Epithelial cell of umbilical artery (primary cell): ENCODE results near the gene ACIN1. TPM values are rescaled to one million over a fixed set of nuclear protein-coding genes. Genes with fewer than 3 reads are reported as not detected.

Experiments
- total RNA-seq: library from RNA; depleted of rRNA; stranded (reverse); fragments of >200 nt; gene quantifications from 2 replicates; pipeline ENCODE4 v1.2.3, GENCODE V29; 2014

The ACIN1 gene, protein sequence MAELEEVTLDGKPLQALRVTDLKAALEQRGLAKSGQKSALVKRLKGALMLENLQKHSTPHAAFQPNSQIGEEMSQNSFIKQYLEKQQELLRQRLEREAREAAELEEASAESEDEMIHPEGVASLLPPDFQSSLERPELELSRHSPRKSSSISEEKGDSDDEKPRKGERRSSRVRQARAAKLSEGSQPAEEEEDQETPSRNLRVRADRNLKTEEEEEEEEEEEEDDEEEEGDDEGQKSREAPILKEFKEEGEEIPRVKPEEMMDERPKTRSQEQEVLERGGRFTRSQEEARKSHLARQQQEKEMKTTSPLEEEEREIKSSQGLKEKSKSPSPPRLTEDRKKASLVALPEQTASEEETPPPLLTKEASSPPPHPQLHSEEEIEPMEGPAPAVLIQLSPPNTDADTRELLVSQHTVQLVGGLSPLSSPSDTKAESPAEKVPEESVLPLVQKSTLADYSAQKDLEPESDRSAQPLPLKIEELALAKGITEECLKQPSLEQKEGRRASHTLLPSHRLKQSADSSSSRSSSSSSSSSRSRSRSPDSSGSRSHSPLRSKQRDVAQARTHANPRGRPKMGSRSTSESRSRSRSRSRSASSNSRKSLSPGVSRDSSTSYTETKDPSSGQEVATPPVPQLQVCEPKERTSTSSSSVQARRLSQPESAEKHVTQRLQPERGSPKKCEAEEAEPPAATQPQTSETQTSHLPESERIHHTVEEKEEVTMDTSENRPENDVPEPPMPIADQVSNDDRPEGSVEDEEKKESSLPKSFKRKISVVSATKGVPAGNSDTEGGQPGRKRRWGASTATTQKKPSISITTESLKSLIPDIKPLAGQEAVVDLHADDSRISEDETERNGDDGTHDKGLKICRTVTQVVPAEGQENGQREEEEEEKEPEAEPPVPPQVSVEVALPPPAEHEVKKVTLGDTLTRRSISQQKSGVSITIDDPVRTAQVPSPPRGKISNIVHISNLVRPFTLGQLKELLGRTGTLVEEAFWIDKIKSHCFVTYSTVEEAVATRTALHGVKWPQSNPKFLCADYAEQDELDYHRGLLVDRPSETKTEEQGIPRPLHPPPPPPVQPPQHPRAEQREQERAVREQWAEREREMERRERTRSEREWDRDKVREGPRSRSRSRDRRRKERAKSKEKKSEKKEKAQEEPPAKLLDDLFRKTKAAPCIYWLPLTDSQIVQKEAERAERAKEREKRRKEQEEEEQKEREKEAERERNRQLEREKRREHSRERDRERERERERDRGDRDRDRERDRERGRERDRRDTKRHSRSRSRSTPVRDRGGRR
- total RNA-seq = 57.5 and 65.7 TPM in 2 replicates

DNA sequence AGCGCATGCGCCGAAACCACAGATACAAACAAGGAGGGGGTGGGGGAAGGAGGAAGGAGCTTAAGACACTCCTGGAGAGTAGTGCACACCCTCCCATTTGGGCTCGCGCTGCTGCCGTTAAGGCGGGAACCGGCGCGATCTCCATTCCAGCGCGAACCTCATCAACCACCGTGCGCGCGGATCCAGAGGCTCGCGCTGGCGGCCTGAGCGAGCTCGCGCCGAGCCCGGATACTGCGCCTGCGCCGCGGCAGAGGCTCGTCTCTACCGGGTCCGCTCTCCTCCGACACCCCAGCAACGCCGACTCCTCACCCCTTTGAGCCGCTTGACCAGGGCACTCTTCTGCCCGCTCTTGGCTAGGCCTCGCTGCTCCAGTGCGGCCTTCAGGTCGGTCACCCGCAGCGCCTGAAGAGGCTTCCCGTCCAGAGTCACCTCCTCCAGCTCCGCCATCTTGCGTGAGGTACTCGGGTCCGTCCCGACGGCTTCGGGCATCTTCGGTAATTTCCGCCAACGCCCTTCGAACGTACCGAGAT, at the start of gene ACIN1:
Gene ACIN1, minus strand, starts transcription at position 471 of the 530 bp plus-strand sequence. Its CDS starts 24 bp downstream, at position 447.

DNA sequence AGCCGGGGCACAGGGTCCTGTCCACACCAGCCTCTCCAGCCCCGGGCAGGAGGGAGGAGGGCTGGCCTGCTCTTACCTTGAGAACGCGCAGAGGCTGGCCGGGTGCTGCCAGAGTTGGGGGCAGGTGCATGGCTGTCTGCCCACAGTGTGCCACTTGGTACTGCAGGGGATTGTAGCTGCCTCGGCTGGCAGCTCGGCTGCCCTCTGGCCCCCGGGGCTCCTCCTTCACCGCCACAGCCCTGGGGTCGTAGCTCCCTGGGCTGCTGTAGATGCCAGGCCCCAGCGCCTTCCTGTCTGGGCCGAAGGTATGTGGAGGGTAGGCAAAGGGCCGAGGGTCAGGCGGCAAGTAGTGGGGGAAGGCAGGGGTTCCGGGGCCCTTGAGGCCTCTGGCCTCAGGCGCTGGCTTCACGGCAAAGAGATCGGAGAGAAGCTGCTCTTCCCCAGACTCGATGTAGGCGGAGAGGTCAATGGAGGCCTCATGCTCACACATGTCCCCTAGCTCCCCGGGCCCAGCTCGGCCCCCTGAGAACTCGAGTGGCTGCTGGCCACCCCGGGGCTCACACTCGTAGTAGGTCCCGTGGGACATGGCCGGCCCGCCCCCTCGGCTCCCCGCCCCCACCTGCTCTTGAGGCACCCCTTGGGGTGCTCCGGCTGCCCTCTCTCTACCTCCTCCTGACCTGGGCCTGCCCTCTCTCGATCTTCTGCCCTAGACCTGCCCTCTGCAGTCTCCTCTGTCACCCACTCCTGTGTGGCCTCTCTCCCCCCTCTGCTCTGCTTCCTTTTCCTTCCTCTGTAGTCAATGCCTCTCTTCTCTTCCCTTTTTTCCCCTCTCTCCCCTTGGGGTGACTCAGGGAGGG, 23.8 kb upstream of the ACIN1 start, which contains the start of gene CEBPE:
Gene CEBPE, minus strand, starts transcription at position 750 of the 857 bp plus-strand sequence. Its CDS starts 164 bp downstream, at position 586.

DNA sequence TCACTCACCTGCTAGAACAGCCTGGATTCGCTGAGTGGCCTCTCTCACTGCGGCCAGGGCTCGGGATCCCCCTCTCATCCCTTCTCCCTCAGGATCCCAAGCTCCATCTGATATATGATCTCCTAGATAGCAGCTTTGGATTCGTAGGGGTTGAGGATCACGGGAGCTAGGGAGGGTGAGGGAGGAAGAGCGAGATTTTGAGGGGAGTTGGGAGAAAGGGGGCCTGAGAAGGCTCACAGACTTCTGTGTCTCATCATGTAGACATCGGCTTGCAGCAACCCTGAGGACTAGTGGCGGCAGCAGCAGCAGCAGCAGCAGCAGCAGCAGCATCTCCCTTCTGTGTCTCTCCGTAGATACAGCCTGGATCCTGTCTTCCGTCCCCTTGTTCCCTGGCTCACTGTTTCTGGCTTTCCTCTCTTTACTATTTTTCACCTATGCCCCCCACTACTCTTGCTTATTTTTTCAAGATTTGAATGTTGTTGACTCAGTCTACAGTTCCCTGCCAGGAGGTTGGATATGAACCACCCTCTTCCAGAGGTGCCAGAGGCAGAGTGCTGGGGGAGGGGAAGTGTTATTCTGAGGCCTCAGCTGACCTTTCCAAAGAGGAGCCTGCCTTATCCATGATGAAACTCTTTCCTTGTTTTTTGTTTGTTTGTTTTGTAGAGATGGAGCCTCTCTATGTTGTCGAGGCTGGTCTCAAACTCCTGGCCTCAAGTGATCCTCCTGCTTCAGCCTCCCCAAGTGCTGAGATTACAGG, 9.8 kb upstream of the ACIN1 start, which contains the start of gene CIROP:
Gene CIROP, minus strand, starts transcription at position 399 of the 757 bp plus-strand sequence. Its CDS starts 69 bp downstream, at position 330.

DNA sequence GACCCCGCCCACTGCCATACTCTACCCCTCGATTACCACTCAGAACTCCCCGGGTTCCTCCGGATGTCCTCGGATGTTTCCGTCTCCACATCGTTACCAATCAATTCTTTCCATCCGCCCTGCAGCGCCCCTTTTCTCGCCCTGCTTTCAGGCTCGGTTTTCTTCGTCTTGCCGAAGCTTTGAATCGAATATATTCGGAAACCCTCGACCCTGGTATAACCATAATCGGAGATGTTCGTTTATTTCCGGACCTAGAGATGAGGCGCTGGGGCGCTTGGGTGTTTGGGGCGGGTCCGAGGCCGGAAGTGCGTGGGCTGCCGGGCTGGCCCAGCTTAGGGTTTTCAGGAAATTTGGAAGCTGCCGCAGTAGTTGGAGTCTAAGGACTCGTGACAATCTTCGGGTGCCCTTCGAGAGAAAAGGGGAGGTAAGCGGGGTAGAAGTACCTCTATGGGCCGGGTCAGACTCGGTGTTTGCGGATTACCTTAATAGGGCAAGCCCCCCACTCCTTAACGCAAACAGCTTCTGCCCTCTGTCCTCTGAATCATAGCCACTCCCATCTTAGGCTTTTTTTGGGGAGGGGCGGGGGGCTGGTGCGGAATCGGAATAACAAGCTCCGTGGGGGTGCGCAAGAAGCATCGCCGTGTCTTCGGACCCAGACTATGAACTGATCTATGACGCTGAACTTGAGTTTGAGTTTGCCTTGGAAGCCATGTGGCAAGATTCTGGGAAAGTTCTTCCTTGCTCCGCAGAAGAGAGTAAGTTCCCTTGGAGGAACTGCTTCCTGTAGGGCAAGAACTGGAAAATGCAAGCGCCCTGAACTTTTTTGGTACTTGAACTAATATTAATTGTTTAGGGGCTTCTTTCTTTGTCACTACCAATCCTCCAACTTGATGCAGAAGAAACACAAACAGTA, 516 bp upstream of the ACIN1 start, which contains the start of gene C14orf119:
Gene C14orf119, plus strand, starts transcription at position 310 of the 913 bp plus-strand sequence. CDS start 2,154 bp downstream, outside the sequence.

DNA sequence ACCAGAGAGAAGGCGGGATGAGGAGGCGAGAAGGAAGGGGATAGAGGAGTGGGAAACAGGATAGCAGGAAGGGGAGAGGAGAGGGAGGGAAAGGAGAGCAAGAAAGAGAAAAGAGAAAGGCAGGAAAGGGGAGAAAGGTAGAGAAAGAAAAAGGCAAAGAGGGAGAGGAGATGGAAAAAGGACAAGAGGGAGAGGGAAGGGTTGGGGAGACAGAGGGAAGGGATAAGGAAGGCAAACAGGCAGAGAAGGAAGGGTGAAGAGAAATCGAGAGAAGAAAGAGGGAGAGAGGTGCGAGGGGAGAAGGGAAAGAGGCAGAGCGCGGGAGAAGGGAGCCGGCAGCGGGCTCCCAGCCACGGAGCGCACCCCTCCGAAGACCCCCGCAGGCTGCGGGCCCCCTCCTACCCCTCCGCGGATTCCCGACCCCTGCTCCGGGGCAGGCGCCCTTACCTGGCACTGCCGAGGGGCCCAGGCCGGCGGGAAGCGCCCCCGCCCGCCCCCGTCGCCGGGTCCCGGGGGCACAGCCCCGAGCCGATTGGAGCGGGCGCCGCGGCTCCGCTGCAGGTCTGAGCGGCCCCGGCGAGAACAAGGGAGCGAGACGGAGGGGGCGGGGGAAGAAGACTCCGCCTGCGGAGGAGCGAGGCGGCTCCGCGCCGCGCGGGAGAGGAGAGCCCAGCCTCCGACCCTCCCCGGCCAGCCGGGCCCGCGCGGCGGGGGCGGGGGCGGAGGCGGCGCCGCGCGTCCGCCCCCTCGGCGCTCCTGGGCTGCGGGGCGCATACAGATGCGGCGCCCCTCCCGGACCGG, 37.8 kb downstream of the ACIN1 start, which contains the start of gene CDH24:
Gene CDH24, minus strand, starts transcription at position 565 of the 801 bp plus-strand sequence. CDS start 1,787 bp downstream, outside the sequence.

DNA sequence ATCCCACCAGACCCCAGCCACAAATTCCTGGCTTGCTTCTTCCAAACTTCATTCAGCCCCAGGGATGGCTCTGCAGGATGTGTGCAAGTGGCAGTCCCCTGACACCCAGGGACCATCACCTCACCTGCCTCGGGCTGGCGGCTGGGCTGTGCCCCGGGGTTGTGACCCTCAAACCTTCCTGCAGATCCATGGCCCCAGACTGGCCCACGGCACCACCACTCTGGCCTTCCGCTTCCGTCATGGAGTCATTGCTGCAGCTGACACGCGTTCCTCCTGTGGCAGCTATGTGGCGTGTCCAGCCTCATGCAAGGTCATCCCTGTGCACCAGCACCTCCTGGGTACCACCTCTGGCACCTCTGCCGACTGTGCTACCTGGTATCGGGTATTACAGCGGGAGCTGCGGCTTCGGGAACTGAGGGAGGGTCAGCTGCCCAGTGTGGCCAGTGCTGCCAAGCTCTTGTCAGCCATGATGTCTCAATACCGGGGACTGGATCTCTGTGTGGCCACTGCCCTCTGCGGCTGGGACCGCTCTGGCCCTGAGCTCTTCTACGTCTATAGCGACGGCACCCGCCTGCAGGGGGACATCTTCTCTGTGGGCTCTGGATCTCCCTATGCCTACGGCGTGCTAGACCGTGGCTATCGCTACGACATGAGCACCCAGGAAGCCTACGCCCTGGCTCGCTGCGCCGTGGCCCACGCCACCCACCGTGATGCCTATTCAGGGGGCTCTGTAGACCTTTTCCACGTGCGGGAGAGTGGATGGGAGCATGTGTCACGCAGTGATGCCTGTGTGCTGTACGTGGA, 52.6 kb downstream of the ACIN1 start, which contains the start of gene PSMB11:
Gene PSMB11, plus strand, starts transcription at position 51 of the 804 bp plus-strand sequence. Its CDS starts 14 bp downstream, at position 65.

DNA sequence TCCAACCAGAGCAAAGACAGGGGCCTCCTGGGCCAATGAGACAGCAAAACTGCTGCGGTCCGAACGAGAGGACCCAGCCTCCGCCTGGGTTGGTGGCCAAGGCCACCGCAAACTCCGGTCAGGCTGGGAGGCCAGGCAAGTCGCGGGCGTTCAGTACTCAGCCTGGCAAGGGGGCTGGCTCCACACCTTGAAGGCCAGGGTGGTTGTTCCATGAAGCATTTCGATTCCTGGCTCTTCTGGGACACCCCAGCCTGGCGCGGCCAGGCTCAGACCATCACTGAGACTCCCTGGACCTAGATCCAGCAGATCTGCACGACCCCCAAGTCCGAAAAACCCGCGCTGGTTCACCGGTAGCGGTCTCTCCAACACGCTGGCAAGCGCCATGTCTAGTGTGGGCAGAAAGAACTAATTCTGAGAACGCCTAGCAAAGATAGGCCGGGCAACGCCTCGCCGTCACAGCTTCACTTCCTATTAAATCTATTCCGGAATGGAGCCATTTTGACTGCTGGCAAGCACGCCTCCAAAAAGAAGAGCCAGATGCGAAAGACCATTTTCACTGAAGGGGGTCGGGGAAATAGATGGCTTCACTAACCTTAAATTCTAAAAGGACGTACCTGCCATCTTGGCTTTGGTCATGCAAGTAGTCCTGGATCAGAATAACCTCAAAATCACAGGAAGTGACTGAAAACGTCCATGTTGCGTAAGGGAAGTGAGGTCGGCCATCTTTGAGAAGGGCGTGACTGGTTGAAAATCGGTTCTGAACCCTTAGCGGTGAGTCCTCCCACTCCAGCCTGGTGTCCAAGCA, 60.2 kb downstream of the ACIN1 start, which contains the start of gene PSMB5:
Gene PSMB5, minus strand, starts transcription at position 403 of the 805 bp plus-strand sequence. Its CDS starts 19 bp downstream, at position 384.

DNA sequence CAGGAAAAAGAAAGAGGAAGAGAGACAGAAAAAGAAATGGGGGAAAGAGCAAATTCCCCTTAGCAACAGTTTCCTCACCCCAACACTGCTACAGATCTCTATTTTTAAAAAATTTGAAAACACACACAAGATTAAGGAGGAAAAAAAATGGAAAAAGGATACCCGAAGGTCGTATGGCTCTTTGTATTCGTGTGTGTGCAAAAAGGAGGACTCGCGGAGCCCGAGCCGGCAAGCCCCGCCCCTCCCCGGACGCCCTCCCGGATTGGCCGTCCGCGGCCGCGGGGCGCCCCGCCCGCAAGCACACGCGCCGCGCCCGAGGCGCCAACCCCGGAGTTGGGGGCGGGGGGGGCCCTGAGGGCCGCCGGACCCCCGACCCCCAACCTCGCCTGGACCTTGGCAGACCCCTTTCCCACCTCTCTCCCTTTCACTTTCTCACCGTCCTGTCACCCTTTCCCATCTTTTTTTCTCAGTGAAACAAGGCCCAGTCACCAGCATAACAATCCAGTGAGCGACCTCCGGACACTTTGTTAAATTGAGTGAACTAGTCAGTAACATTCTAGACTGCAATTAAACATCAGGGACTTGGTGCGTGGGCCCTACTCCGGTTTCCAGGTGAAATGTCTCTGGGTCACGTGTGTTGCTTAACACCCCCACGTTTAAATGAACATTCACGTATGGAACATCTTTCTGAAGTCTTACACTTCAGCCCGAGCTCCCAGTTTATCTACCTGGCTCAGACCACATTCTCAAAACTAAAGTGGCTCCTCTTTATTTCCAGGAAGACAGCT, 84.8 kb downstream of the ACIN1 start, which contains the start of gene C14orf93:
Gene C14orf93, minus strand, starts transcription at position 205 of the 788 bp plus-strand sequence. CDS start 11,120 bp downstream, outside the sequence.

Other genes with a start within 250 kb of the ACIN1 start
- gene LRP10, start 223.4 kb downstream of the ACIN1 start, total RNA-seq = 37.5 and 40.0 TPM in 2 replicates
- under 0.01 TPM in 1 of 2 replicates, not detected in the other for gene REM2, start 211.9 kb downstream of the ACIN1 start, total RNA-seq
- gene RBM23, start 176.0 kb downstream of the ACIN1 start, total RNA-seq = 53.6 and 188 TPM in 2 replicates
- gene PRMT5, start 165.8 kb downstream of the ACIN1 start, total RNA-seq = 61.9 and 88.7 TPM in 2 replicates
- 56.8 and 67.9 TPM in 2 replicates for gene HAUS4, start 138.0 kb downstream of the ACIN1 start, total RNA-seq
- 53.6 and 89.1 TPM in 2 replicates for gene AJUBA, start 112.6 kb downstream of the ACIN1 start, total RNA-seq
- gene C14orf93, start 85.0 kb downstream of the ACIN1 start, total RNA-seq = 4.5 and 5.6 TPM in 2 replicates
- gene PSMB5, start 60.2 kb downstream of the ACIN1 start, total RNA-seq = 287 and 492 TPM in 2 replicates
- not detected in 2 replicates for gene PSMB11, start 52.9 kb downstream of the ACIN1 start, total RNA-seq
- gene CDH24, start 37.6 kb downstream of the ACIN1 start, total RNA-seq = 7.5 and 12.5 TPM in 2 replicates
- 48.7 and 60.8 TPM in 2 replicates for gene C14orf119, start 369 bp upstream of the ACIN1 start, total RNA-seq
- gene CIROP, start 9.9 kb upstream of the ACIN1 start, total RNA-seq = not detected in 2 replicates
- gene CEBPE, start 24.1 kb upstream of the ACIN1 start, total RNA-seq = not detected in 2 replicates
- 0.65 and 1.7 TPM in 2 replicates for gene SLC7A8, start 88.5 kb upstream of the ACIN1 start, total RNA-seq
- gene RNF212B, start 142.8 kb upstream of the ACIN1 start, total RNA-seq = not detected in 2 replicates
- gene HOMEZ, start 191.0 kb upstream of the ACIN1 start, total RNA-seq = 2.9 and 4.3 TPM in 2 replicates
- gene PPP1R3E, start 207.7 kb upstream of the ACIN1 start, total RNA-seq = 0.76 and 0.97 TPM in 2 replicates
- 13.4 and 16.9 TPM in 2 replicates for gene BCL2L2, start 211.7 kb upstream of the ACIN1 start, total RNA-seq
- 89.3 and 89.7 TPM in 2 replicates for gene PABPN1, start 226.3 kb upstream of the ACIN1 start, total RNA-seq